Natural killer cell treated with Interleukin-12 subunit alpha and Interleukin-12 subunit beta and Interleukin-15 and Interleukin-18, amount 100 ng/mL, for 72 hours (primary cell): Measurements from ENCODE around the gene B4GALNT3. TPM values are rescaled to one million over a fixed set of nuclear protein-coding genes. Genes with fewer than 3 reads are reported as not detected.

Experiments used
- ATAC-seq, 2 donors: fragments of 150-1000 bp; cut with Tn5 transposase in 1 of 2; sonication (Bioruptor Pico), chemical (Tn5 transposase) in 1 of 2; 2 replicates each; pipeline ENCODE4 v1.10.0; 2021
- DNase-seq: peaks from one replicate; pipeline ENCODE4 v3.0.0; 2022; ENCODE audit warnings: low spot score
- H3K27ac Mint-ChIP-seq, 2 donors: 1 replicate in 1 of 2; 2 replicates in 1 of 2; pipeline ENCODE4 v1.8.0; 2022; ENCODE audit warnings: mixed read lengths in 2 of 2, mild to moderate bottlenecking in 1 of 2, moderate library complexity in 1 of 2
- H3K27me3 Mint-ChIP-seq, 2 donors: 1 replicate in 1 of 2; 2 replicates in 1 of 2; pipeline ENCODE4 v1.8.0; 2022; ENCODE audit warnings: mixed read lengths in 2 of 2
- H3K36me3 Mint-ChIP-seq: one replicate; pipeline ENCODE4 v1.8.0; 2022; ENCODE audit warnings: mixed read lengths
- H3K4me1 Mint-ChIP-seq, 2 donors: 1 replicate in 1 of 2; 2 replicates in 1 of 2; pipeline ENCODE4 v1.8.0; 2022; ENCODE audit warnings: low read depth in 2 of 2, mixed read lengths in 2 of 2, mild to moderate bottlenecking in 1 of 2
- H3K4me3 Mint-ChIP-seq: one replicate; pipeline ENCODE4 v1.8.0; 2022; ENCODE audit warnings: mixed read lengths
- H3K9me3 Mint-ChIP-seq: 2 replicates; pipeline ENCODE4 v1.8.0; 2022; ENCODE audit warnings: mixed read lengths
- total RNA-seq, 2 donors: library from RNA; stranded (reverse); gene quantifications; one replicate each; pipeline ENCODE4 v1.2.3, GENCODE V29; 2022

B4GALNT3 gene
- total RNA-seq, 2 donors from 2014 or later, result 14.1 to 20.6 TPM

- ATAC-seq, result no peak
- H3K27me3 Mint-ChIP-seq, result peaks cover 0 to 3% of the 10 kb centered on the region in 2 donors
- peaks cover 0 to 6% of the 10 kb centered on the region in 2 donors for H3K4me1 Mint-ChIP-seq
- H3K36me3 Mint-ChIP-seq, result peaks cover 4% of the 10 kb centered on the region
- DNase-seq, result no peak
- H3K9me3 Mint-ChIP-seq, result peaks cover 5% of the 10 kb centered on the region
- no peak overlapping the region for H3K27ac Mint-ChIP-seq
- H3K4me3 Mint-ChIP-seq, result no peak overlapping the region
Measured at GRCh38 chr12:527729-528128, 68.0 kb downstream of the B4GALNT3 start.

GRCh38 chr12:530308-530707 lies 70.6 kb downstream of the B4GALNT3 start:
- no peak for ATAC-seq
- no peak overlapping the region for H3K27ac Mint-ChIP-seq

GRCh38 chr12:530821-531220 lies 71.1 kb downstream of the B4GALNT3 start:
- H3K4me3 Mint-ChIP-seq, result no peak overlapping the region
- no peak for DNase-seq
- no peak for ATAC-seq
- H3K9me3 Mint-ChIP-seq, result peaks cover 5% of the 10 kb centered on the region
- H3K4me1 Mint-ChIP-seq, result peaks cover 0 to 11% of the 10 kb centered on the region in 2 donors
- peaks cover 4% of the 10 kb centered on the region for H3K36me3 Mint-ChIP-seq
- H3K27ac Mint-ChIP-seq, result no peak overlapping the region
- H3K27me3 Mint-ChIP-seq, result no peaks in the 10 kb centered on the region

More at GRCh38 chr12:530308-530707, 70.6 kb downstream of the B4GALNT3 start:
- no peak for DNase-seq
- Mint-ChIP-seq H3K4me3 (no peak overlapping the region), H3K9me3 (peaks cover 5% of the 10 kb centered on the region), H3K36me3 (peaks cover 4% of the 10 kb centered on the region), H3K4me1 (peaks cover 0 to 11% of the 10 kb centered on the region in 2 donors), H3K27me3 (peaks cover 0 to 2% of the 10 kb centered on the region in 2 donors)

DNA sequence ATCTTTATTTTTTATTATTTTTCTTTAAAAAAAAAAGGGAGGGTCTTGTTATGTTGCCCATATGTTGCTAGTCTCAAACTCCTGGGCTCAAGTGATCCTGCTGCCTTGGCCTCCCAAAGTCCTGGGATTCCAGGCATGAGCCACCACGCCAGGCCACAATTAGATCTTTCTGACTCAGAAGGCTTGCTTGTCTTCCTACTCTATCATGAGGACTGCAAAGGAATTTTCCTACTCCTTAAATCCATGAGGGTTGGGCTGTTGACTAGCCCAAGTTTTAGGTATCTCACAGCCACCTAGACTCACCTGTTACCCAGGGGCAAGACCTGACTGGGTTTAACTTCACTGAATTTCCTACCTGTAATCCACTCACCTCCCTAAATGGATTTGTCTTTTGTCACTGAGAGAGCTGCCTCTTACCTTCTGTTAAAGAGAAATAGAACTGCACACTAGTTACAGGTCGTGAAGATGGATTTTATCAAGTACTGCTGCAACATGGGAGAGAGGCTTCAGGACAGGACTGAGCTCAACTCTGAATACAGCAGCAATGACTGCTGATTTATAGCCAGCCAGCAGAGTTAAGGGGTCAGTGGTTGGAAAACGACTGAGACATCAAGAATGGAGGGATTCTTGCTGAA lies 72.3 kb downstream of the B4GALNT3 start:
- Mint-ChIP-seq H3K9me3 (peaks cover 5% of the 10 kb centered on the region), H3K4me1 (peaks cover 0 to 11% of the 10 kb centered on the region in 2 donors), H3K27me3 (no peaks in the 10 kb centered on the region), H3K4me3 (no peak overlapping the region), H3K27ac (peak overlapping the region in 1 of 2 donors; percentile 13), H3K36me3 (peaks cover 4% of the 10 kb centered on the region)
- ATAC-seq, result no peak
- DNase-seq, result peak; percentile 22

- Mint-ChIP-seq H3K36me3 (peaks cover 4% of the 10 kb centered on the region), H3K4me1 (peaks cover 0 to 8% of the 10 kb centered on the region in 2 donors), H3K27me3 (no peaks in the 10 kb centered on the region), H3K27ac (peak overlapping the region in 1 of 2 donors; percentile 13), H3K4me3 (no peak overlapping the region), H3K9me3 (peaks cover 5% of the 10 kb centered on the region)
- ATAC-seq (peak; percentile 51 to 82), DNase-seq (peak; percentile 57)
Measured at GRCh38 chr12:532908-533565, 73.3 kb downstream of the B4GALNT3 start.

DNA sequence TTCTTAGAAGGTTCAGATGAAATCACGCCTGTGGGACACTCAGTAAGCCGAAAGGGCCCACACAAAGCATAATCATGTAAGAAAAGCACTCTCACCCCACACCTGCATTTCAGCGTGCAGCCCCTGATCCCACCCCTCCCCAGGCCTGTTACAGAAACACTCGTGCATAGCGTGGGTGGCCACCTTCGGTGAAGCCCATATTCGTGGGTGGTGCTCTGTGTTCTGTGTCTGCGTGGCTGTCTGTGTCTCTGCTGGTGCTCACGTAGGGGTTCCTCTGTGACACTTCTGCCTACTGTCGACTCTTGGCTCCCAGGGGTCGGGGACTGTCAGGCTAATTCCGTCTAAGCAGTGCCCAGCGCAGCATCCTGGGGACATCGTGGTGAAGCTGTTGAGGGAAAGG lies 74.0 kb downstream of the B4GALNT3 start:
- Mint-ChIP-seq H3K36me3 (peaks cover 4% of the 10 kb centered on the region), H3K4me1 (peaks cover 1 to 10% of the 10 kb centered on the region in 2 donors), H3K4me3 (no peak overlapping the region), H3K9me3 (peaks cover 5% of the 10 kb centered on the region), H3K27me3 (no peaks in the 10 kb centered on the region), H3K27ac (no peak overlapping the region)
- peak; percentile 15 for DNase-seq
- no peak for ATAC-seq

GRCh38 chr12:534216-534615 lies 74.5 kb downstream of the B4GALNT3 start:
- Mint-ChIP-seq H3K9me3 (peaks cover 5% of the 10 kb centered on the region), H3K4me3 (no peak overlapping the region), H3K36me3 (peaks cover 4% of the 10 kb centered on the region), H3K27ac (no peak overlapping the region), H3K4me1 (peaks cover 6 to 15% of the 10 kb centered on the region in 2 donors), H3K27me3 (no peaks in the 10 kb centered on the region)
- ATAC-seq (no peak), DNase-seq (peak; percentile 44)

GRCh38 chr12:535396-535795 lies 75.7 kb downstream of the B4GALNT3 start:
- Mint-ChIP-seq H3K36me3 (peaks cover 4% of the 10 kb centered on the region), H3K4me3 (no peak overlapping the region), H3K4me1 (peaks cover 18 to 23% of the 10 kb centered on the region in 2 donors), H3K27me3 (no peaks in the 10 kb centered on the region), H3K27ac (peak overlapping the region in 1 of 2 donors; percentile 41), H3K9me3 (peaks cover 5% of the 10 kb centered on the region)
- DNase-seq (no peak), ATAC-seq (no peak)

DNA sequence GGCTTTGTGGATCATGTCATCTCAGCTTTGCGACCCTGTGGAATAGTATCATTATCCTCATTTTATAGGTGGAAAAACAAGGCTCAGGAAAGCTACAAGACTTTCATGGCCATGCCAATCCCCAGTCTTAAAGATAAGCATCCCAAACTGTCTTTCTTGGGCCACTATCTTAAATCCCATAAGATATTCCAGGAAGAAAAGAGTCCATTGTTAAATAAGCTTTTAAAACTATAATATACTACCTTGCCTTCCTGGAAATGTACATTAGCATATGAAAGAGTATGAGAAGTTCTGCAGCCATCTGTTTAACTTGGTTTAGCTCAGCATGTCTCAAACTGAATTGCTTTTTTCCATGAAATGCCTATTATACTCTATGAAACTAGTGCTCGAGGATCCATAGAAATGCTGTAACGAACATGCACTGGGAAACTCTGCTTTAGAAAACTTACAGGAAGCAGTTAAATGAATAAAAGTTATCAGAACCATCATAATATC lies 77.1 kb downstream of the B4GALNT3 start:
- Mint-ChIP-seq H3K36me3 (peaks cover 4% of the 10 kb centered on the region), H3K9me3 (peaks cover 5% of the 10 kb centered on the region), H3K4me3 (no peak overlapping the region), H3K27ac (no peak overlapping the region), H3K4me1 (peaks cover 20 to 25% of the 10 kb centered on the region in 2 donors), H3K27me3 (no peaks in the 10 kb centered on the region)
- DNase-seq (no peak), ATAC-seq (no peak)

GRCh38 chr12:537772-538171 lies 78.0 kb downstream of the B4GALNT3 start:
- Mint-ChIP-seq H3K4me3 (no peak overlapping the region), H3K27ac (peak overlapping the region in 1 of 2 donors; percentile 95), H3K27me3 (no peaks in the 10 kb centered on the region), H3K36me3 (no peaks in the 10 kb centered on the region), H3K9me3 (no peaks in the 10 kb centered on the region), H3K4me1 (peaks cover 20 to 22% of the 10 kb centered on the region in 2 donors)
- no peak for ATAC-seq
- no peak for DNase-seq

DNA sequence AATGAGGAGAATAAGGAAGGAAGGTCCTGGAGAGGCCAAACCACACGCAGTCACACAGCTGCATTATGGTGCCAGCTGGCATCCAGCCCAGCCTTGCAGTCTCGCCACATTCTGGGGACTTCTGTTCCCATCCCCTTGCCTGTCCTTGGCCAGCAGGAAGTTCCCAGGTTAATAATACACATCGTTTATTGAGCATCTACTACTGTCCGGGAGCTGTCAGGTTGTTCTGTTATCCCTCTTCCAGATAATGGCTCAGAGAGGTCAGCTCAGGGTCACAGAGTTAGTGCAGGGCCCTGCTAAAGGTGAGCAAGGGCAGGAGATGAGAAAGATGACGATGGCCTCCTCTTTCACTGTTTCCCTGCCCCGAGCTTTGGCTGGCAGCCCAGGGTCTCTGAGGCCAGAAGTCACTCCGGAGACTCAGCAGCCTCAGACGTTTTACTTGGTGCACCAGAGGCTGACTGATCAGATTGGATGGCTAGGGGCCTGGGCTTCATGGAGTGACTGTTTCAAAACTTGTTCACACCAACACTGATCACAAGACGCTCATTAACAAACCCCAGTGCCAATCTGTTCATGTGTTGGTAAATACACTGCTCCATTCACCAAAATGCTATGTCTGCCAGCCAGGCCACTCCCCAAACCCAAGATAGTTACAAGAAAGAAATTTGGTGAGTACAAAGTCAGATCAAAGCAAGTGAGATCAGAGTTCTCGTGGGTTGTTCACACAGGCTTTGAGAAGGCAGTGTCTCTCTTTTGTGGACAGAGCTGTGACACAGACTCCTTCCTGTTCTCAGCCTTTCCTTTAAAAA lies 79.2 kb downstream of the B4GALNT3 start:
- Mint-ChIP-seq H3K9me3 (no peaks in the 10 kb centered on the region), H3K36me3 (no peaks in the 10 kb centered on the region), H3K27ac (peak overlapping the region; percentile 73 to 95), H3K4me1 (peaks cover 17 to 20% of the 10 kb centered on the region in 2 donors), H3K4me3 (peak overlapping the region; percentile 54), H3K27me3 (no peaks in the 10 kb centered on the region)
- ATAC-seq (peak; percentile 79 to 87), DNase-seq (no peak)

DNA sequence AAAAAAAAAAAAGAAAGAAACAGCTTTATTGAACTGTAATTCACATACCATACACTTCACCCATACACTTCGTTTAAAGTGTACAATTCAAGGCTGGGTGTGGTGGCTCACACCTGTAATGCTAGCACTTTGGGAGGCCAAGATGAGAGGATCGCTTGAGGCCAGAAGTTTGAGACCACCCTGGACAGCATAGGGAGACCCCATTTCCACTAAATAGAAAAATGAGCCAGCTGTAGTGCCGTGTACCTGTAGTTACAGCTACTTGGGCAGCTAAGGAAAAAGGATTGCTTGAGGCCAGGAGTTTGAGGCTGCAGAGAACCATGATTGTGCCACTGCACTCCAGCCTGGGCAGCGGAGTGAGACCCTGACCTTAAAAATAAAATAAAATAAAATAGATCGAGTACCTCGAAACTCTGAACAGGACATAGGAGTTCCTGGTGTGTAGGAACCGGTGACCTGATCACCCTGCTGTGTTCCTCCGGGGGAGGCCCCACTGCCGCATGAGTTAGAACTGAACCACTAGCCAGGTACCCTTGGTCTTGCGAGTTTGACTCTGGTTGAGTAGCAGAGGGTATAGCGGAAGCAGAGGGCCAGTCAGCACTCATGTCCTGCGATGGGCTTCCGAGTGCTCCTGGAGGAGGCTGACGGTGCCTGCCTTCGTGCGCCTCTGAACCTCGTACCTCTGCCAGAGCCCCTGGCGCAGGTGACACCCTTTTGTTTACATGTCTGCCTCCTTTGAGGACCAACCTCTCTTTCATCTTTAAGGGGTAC lies 80.0 kb downstream of the B4GALNT3 start:
- no peak for DNase-seq
- peak overlapping the region; percentile 54 for H3K4me3 Mint-ChIP-seq
- H3K27me3 Mint-ChIP-seq, result peaks cover 4 to 8% of the 10 kb centered on the region in 2 donors
- H3K36me3 Mint-ChIP-seq, result no peaks in the 10 kb centered on the region
- no peaks in the 10 kb centered on the region for H3K9me3 Mint-ChIP-seq
- peaks cover 23 to 24% of the 10 kb centered on the region in 2 donors for H3K4me1 Mint-ChIP-seq
- peak overlapping the region; percentile 73 to 95 for H3K27ac Mint-ChIP-seq
- ATAC-seq, result no peak
